CD4-positive, alpha-beta T cell treated with Interleukin-12 subunit alpha and Interleukin-12 subunit beta, for 1 hour (primary cell): ENCODE results near the gene OR2AK2.

Experiments
- DNase-seq: peaks from one replicate; pipeline ENCODE4 v3.0.0-alpha.2; 2020

OR2AK2 gene, protein sequence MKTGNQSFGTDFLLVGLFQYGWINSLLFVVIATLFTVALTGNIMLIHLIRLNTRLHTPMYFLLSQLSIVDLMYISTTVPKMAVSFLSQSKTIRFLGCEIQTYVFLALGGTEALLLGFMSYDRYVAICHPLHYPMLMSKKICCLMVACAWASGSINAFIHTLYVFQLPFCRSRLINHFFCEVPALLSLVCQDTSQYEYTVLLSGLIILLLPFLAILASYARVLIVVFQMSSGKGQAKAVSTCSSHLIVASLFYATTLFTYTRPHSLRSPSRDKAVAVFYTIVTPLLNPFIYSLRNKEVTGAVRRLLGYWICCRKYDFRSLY

DNA sequence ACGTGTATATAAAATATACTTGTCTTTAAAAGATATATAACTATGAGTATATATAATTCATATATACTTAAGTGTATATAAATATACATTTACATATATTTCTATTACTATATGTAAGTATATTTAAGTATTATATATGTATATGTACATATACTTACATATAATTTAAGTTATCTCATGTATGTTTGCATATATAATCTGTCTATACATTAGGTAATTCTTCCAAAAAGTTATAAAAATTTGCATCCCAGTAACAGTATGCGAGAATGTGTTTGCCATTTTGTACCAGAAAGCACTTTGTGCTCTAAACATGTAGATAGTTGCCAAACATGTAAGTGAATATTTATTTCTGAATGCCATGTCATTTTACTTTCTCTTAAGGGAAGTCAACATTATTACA lies at the start of gene OR2AK2:
Gene OR2AK2 (plus strand): TSS at position 301 of the 400 bp plus-strand sequence. CDS start 144 bp downstream, outside the sequence.
- no peak for DNase-seq

DNA sequence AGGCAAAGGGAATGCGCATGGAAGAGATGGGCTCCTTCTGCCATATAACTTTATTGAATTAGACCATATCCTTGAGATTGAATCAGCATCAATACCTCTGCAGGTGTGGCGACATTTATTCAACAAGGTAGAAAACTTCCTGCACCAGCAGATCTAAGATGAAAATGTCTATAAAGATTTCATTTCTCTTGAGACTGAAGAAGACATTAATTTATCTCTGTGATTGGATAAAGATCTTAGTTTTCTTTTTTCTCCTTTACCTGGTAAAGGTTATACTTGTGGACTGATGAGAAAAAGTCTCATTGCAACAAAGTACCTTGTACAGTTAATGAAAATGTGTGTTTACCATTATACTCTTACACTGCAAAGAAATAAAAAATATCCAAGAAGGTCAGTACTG lies 45.1 kb upstream of the OR2AK2 start, which contains the start of gene OR2T8:
Gene OR2T8 (plus strand): TSS at position 301 of the 400 bp plus-strand sequence. CDS start 766 bp downstream, outside the sequence.
- DNase-seq = no peak

DNA sequence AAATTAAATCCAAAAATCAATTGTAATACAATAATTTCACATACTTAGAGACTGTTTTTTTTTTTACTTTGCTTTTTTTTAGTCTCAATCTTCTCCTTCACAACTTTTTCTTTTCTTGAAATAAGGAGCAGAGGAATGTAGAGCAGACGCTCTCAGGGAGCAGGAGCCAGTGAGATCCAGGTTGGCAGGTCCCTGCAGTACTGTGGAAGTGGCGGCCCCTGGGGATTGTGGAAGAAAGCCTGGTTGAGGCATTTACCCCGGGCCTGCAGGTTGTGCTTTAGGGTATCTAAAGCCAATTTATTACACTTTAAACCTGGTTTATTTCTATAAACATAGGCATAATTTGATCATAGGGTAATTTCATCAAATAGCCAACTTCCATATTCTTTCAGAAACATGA lies 41.1 kb upstream of the OR2AK2 start:
- no peak for DNase-seq

DNA sequence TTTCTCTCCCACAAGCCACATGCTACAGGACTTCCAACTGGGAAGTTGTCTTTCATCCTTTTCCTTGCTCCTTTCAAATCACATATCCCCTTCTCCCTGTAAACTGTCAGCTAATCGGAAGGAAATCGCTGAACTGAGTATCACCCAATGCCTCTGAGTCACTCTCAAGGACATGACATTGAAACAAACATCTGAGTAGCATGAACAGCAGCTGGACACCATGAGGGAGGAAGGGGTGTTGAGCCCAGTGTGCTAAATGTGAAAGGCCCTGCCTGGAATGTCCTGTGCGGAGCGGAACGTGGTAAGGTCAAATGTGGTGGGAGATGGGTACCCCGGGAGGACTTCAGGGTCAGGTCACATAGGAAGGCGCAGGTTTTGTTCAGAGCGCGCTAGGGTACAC lies 40.2 kb upstream of the OR2AK2 start, which contains the start of gene OR2AJ1:
Gene OR2AJ1 (plus strand): TSS at position 22 of the 400 bp plus-strand sequence. CDS start 8,880 bp downstream, outside the sequence.
- DNase-seq = no peak

DNA sequence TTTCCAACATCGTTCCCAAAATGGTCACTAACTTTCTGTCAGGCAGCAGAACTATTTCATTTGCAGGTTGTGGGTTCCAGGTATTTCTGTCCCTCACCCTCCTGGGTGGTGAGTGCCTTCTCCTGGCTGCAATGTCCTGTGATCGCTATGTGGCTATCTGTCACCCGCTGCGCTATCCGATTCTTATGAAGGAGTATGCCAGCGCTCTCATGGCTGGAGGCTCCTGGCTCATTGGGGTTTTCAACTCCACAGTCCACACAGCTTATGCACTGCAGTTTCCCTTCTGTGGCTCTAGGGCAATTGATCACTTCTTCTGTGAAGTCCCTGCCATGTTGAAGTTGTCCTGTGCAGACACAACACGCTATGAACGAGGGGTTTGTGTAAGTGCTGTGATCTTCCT lies 31.0 kb upstream of the OR2AK2 start:
- DNase-seq = no peak

DNA sequence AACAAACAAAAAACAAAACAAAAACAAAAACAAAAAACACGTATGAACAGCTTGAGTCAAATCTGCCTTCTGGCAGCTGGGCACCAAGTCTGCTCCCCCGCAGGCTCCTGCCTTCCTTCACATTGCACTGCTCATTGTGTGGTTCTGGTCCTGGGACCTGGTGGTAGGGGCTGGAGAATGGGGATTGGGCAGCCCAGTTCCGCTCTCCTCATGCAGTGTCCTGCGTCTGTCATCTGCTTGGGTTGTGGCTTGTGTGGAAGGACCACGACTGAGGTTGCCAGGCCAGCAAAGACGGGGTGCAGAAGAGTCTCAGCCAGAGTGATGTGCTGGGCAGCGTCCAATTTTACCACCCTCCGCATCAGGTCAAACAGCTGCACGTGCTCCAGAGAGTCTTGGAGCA lies 29.3 kb upstream of the OR2AK2 start:
- no peak for DNase-seq

DNA sequence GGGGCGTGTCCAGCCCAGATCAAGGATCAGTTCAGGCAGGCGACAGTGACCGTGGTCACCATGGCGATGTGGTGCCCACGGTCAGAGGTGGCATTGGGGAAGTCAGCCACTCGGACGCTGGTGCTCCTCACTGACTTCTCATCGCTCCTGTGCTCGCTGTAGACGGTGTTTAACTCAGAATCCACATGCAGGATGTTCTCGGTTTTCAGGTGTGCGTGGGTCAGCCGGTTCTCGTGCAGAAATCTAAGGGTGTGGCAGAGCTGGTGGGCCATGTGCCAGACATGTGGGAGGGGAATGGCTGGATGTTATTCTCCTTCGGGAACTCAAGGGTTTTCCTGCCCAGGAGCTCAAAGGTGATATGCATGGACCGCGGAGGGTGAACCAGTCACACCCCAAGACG lies 28.6 kb upstream of the OR2AK2 start:
- no peak for DNase-seq

DNA sequence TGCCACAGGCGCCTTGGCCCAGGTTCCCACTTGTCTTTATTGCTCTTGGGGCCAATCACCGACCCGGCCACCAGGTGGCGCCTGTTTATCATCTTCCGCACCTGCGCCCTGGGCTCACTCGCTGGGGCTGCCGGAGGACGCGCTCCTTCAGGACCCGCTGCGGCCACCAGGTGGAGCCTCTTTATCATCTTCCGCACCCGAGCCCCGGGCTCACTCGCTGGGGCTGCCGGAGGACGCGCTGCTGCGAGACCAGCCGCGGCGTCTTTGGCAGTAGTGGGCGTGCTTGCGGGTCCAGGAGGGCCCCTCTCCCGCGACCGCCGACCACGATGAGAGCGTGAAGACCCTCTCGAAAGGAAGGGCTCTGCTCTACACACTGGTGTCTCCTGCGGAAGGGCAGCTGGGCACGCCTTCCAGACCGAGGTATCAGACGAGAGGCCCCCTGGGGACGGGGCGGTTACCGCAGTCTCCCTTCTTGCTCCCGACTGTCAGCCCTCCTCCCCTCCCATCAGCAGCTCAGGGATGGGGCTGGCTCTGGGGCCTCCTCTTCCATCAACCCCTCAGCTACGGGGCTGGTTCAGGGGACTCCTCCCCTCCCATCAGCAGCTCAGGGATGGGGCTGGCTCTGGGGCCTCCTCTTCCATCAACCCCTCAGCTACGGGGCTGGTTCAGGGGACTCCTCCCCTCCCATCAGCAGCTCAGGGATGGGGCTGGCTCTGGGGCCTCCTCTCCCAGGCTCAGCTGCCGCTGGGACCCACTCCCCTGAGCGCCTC lies 27.9 kb upstream of the OR2AK2 start:
- peak; percentile 86 for DNase-seq

DNA sequence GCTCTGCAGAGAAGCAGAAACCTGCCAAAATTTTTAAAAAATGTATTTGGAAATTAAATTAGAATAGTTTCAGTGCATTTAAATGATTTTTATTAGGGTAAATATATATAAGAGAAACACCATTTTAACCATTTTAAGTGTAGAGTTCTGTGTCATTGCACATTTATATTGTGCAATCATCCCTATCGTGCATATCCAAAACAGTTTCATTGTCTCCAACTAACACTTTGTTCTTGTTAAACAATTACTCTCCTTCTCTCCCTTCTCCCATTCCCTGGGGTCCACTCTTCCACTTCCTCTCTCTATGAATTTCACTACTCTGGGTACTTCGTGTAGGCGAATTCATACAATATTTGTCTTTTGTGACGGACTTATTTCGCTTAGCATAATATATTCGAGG lies 22.4 kb upstream of the OR2AK2 start:
- DNase-seq = no peak

DNA sequence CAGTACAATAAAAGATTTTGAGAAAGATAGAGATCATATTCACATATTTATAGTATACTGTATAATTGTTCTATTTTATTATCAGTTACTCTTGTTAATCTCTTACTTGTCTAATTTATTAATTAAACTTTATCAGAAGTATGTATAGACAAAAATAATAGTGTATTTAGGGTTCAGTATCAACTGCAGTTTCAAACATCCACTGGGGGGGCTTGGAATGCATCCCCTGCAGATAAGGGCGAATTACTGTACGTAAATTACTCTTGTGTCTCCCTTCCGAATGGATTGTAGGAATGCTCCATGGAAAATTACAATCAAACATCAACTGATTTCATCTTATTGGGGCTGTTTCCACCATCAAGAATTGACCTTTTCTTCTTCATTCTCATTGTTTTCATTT lies 16.5 kb upstream of the OR2AK2 start, which contains the start of gene OR2L8:
Gene OR2L8 (plus strand): TSS at position 301 of the 400 bp plus-strand sequence. CDS start 0 bp downstream, at position 301.
- DNase-seq = no peak

DNA sequence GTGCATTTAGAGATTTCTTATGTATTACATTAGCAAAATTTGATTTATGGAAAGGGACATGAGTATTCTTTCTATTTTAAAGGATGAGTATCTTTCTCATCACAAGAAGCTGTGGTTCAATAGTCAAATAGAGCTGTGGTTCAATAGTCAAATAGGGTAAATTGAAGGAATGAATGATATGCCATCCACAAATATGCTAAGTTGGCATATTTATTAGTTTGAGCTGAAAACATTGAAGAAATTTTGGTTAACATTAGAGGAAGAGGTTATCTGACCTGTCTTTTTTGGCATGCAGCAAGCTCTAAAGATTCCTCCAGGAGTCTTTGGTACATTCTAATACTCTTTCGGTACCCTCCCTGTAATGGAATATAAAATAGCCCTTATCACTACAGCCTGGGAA lies 11.6 kb upstream of the OR2AK2 start:
- DNase-seq = no peak

DNA sequence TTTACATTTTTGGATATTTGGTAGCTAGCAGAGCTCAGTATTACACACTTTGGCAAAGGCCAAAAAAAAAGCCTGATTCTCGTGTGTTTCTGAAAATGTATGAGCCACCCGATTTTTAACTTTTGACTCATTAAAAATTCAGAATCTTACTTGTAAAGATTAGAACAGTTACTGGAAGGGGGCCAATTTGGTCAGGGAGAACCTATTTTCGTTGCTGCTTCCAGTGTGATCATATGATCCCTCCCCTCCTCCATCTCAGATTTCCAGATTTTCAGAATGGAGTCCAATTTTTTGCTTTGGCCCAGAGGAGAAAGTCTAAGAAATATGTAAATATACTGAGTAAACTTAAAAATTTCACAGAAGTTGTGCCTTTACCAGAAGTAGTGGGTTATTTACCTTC lies 3.2 kb upstream of the OR2AK2 start:
- no peak for DNase-seq

DNA sequence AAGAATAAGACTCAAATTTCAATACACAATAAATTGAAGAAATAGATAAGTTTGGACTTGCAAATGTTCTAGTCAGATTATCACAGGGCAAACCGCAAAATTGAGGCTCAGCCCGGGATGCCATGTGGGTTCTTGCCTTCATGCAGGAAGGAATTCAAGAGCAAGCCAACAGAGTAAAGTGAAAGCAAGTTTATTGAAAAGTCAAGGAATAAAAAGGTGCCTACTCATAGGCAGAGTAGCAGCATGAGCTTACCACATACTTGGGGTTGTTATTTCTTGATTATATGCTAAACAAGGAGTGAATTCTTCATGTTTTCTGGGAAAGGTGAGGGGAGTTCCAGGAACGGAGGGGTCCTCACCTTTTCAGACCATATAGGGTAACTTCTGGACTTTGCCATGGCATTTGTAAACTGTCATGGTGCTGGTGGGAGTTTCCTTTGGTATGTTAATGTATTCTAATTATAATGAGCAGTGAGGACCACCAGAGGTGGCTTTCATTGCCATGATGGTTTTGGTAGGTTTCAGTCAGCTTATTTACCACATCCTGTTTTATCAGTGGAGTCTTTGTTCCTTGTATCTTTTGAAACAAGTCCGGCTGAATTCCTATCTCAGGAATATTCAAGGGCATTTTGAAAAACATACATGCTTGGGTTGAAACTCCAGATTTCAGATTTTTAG lies 2.0 kb upstream of the OR2AK2 start:
- no peak for DNase-seq

DNA sequence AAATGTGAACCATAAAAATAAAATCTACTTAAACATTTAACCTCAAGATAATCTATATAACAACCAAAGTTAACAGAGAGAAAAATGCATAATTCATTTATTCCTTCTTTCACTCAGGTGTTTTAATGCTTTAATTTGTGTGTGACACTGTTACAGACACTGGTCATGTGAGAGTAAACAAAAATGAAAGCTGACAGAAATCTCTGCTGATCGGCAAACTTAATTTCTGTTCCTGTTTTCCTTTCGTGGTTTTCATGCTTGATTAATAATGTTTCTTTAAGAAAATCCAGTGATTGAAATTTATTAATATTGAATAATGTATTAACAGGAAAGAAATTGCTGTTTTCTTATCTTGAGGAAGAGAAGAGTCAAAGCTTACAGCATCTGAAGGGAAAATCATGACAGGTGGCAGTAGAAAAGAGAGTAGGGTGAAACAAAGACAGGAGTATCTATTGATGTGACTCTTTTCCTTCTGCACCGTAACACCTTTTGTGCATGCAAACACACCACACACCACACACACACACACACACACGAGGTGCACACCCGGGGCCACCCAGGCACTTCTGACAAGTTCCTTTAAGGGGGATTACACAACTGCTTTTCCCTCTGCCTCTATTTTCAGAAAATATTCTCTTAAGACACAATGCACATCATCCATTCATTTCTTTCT lies 1.6 kb downstream of the OR2AK2 start:
- no peak for DNase-seq

DNA sequence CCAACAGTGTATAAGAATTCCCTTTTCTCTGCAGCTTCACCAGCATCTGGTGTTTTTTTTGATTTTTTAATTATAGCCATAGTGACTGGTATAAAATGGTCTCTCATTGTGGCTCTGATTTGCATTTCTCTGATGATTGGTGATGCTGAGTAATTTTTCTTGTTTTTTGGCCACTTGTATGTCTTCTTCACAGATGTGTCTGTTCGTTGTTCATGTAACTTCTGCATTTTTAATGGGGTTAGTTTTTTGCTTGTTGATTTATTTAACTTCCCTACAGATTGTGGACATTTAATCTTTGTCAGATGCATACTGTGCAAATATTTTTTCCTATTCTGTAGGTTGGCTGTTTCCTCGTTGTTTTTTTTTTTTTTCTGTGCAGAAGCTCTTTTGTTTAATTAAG lies 28.0 kb downstream of the OR2AK2 start:
- no peak for DNase-seq

DNA sequence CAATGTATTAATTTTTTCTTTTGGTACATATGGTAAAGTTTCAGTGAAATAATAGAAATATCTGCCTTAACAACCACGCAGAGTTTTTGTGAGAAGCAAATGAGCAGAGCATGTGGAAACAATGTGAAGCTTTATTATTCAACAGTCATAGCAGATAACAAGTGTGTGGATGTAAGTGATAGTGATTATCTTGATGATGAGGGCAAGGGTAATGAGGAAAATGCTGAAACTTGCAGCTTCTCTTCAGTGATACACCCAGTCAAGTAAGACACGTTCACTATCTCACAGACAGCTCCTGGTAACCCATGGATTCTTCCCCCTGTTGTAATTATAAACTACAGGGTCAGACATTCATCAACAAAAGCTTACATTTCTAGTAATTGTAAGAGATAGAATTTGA lies 33.8 kb downstream of the OR2AK2 start:
- no peak for DNase-seq

DNA sequence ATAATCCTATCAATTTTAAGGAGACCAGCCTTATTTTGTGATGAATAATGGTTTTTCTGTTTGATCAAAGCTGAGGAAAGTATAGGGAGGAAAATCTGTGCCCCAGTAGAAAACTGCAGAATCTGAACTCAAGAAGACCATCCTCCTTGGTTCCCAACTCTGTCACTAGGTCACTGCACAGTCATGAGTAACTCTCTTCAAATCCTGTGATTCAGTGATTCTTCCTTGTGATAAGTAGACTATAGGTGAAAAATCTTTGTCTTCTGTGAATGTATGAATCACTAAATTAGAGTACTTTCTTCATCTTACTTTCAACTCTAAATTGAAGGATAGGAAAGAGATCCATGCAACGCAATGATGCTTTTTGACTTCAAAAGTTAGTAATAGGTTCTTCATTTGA lies 35.1 kb downstream of the OR2AK2 start:
- DNase-seq = no peak

DNA sequence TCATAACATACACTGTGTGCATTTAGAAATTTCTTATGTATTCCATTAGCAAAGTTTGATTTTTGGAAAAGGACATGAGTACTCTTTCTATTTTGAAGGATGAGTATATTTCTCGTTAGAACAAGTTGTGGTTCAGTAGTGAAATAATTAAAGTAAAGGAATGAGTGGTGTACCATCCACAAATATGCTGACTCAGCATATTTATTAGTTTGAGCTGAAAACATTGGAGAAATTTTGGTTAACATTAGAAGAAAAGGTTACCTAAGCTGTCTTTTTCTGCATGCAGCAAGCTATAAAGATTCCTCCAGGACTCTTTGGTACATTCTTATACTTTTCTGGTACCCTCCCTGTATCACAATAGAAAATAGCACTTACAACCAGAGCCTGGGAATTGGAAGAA lies 42.7 kb downstream of the OR2AK2 start:
- DNase-seq = no peak

DNA sequence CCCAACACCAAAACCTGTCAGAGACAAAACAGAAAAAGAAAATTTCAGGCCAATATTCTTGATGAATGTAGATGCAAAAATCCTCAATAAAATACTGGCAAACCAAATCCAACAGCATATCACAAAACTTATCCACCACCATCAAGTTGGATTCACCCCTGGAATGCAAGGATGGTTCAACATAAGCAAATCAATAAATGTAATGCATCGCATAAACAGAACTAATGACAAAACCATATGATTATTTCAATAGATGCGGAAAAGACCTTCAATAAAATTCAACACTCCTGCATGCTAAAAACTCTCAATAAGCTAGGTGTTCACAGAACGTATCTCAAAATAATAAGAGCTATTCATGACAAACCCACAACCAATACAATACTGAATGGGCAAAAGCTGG lies 44.6 kb downstream of the OR2AK2 start:
- no peak for DNase-seq

DNA sequence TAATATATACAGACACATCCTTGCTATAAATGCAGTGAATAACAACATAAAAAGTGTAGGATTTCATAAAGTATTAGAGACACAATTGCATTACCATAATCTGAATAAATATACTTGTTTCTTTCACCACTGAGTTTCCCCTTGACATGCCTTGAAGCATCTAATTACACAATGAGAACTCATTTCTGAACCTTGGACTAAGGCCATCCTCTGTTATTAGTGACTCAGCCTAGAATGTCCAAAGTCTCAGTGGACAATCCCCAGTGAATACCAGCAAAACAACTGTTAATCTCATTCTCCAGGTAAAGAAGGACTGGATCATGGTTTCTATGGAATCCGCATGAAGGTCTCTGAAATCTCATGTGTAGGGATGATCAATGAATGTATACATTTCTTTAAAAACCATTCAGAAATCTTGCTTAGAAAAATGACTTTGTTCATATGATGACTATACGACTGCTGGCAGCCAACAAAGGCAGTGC lies 48.2 kb downstream of the OR2AK2 start, which contains the start of gene OR2L5:
Gene OR2L5 (plus strand): TSS at position 432 of the 482 bp plus-strand sequence. CDS start 8,288 bp downstream, outside the sequence.
- no peak for DNase-seq

DNA sequence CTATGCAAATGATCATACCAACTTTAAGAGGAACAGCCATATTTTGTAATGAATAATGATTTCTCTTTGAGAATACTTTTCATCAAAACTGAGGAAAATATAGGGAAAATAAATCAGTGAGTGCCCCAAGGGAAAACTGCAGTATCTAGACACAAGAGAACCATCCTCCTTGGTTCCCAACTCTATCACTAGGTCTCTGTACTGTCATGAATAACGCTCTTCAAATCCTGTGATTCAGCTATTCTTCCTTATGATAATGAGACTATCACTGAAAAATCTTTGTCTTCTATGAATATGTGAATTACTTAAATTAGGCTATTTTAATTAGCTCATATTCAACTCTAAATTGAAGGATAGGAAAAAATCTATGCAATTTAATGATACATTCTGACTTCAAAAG lies 50.8 kb downstream of the OR2AK2 start:
- DNase-seq = no peak
